OCI-LY1 (cell line): ENCODE results near the gene ARHGEF37.

ENCODE experiments used
- H2AFZ ChIP-seq: fragments of 200-600 bp; sonication (generic), shearing (Covaris generic); 2 replicates; pipeline ENCODE4 v1.6.0; 2014; ENCODE audit warnings: antibody characterized with exemption, mild to moderate bottlenecking, low read length
- H3F3A ChIP-seq: fragments of 200-600 bp; sonication (generic), shearing (Covaris generic); 2 replicates; pipeline ENCODE4 v1.6.0; 2014; ENCODE audit warnings: mild to moderate bottlenecking, antibody characterized with exemption, low read length, moderate library complexity; ENCODE audit not compliant: insufficient read depth
- H3K27ac ChIP-seq: fragments of 200-600 bp; sonication (generic); 2 replicates; pipeline ENCODE4 v1.5.1; 2014; ENCODE audit warnings: low read length, mixed run types, mild to moderate bottlenecking, low read depth; ENCODE audit not compliant: poor library complexity, severe bottlenecking
- H3K27me3 ChIP-seq: fragments of 200-600 bp; sonication (generic); 2 replicates; pipeline ENCODE4 v1.6.0; 2014; ENCODE audit warnings: antibody characterized with exemption, mild to moderate bottlenecking, low read length, moderate library complexity; ENCODE audit not compliant: insufficient read depth
- H3K36me3 ChIP-seq: fragments of 200-600 bp; sonication (generic); 2 replicates; pipeline ENCODE4 v1.6.1; 2014; ENCODE audit warnings: mild to moderate bottlenecking, antibody characterized with exemption, low read length, moderate library complexity, mixed read lengths; ENCODE audit not compliant: insufficient read depth
- H3K4me1 ChIP-seq: fragments of 200-600 bp; sonication (generic); 2 replicates; pipeline ENCODE4 v1.5.1; 2014; ENCODE audit warnings: mild to moderate bottlenecking, low read length, moderate library complexity; ENCODE audit not compliant: insufficient read depth, severe bottlenecking
- H3K4me2 ChIP-seq: fragments of 200-600 bp; sonication (generic), shearing (Covaris generic); 2 replicates; pipeline ENCODE4 v1.6.1; 2014; ENCODE audit warnings: low read length
- H3K4me3 ChIP-seq: fragments of 200-600 bp; sonication (generic); 2 replicates; pipeline ENCODE4 v1.5.1; 2014; ENCODE audit warnings: low read length, low read depth, mild to moderate bottlenecking, mixed read lengths; ENCODE audit not compliant: poor library complexity, severe bottlenecking
- H3K79me2 ChIP-seq: fragments of 200-600 bp; shearing (Covaris generic); 2 replicates; pipeline ENCODE4 v1.6.1; 2016; ENCODE audit warnings: mixed run types, low read length, mixed read lengths; ENCODE audit not compliant: insufficient read depth
- H3K9ac ChIP-seq: fragments of 200-600 bp; sonication (generic), shearing (Covaris generic); 2 replicates; pipeline ENCODE4 v1.6.1; 2014; ENCODE audit warnings: mild to moderate bottlenecking, low read length, mixed read lengths
- H3K9me2 ChIP-seq: fragments of 200-600 bp; sonication (generic), shearing (Covaris generic); 2 replicates; pipeline ENCODE4 v1.6.1; 2014; ENCODE audit warnings: low read depth, mild to moderate bottlenecking, low read length, mixed read lengths
- H3K9me3 ChIP-seq: fragments of 200-600 bp; shearing (Covaris generic); 2 replicates; pipeline ENCODE4 v1.6.1; 2014; ENCODE audit warnings: low read length, mixed read lengths
- H4K20me1 ChIP-seq: fragments of 200-600 bp; sonication (generic), shearing (Covaris generic); 2 replicates; pipeline ENCODE4 v1.6.0; 2016; ENCODE audit warnings: mild to moderate bottlenecking, low read length; ENCODE audit not compliant: insufficient read depth
- EZH2 ChIP-seq: fragments of 200-600 bp; sonication (generic), shearing (Covaris generic); IDR thresholded peaks from 2 replicates; pipeline ENCODE4 v1.8.0; 2017; ENCODE audit warnings: borderline replicate concordance, mixed run types, mild to moderate bottlenecking, antibody characterized with exemption, low read length, moderate library complexity, mixed read lengths
- TF ChIP-seq, protein P1 (sequence below): fragments of 200-600 bp; sonication (generic), shearing (Covaris generic); IDR thresholded peaks from 2 replicates; pipeline ENCODE4 v1.5.1; 2017; ENCODE audit warnings: mild to moderate bottlenecking, antibody characterized with exemption, low read length, moderate library complexity, mixed read lengths

The ARHGEF37 gene

DNA sequence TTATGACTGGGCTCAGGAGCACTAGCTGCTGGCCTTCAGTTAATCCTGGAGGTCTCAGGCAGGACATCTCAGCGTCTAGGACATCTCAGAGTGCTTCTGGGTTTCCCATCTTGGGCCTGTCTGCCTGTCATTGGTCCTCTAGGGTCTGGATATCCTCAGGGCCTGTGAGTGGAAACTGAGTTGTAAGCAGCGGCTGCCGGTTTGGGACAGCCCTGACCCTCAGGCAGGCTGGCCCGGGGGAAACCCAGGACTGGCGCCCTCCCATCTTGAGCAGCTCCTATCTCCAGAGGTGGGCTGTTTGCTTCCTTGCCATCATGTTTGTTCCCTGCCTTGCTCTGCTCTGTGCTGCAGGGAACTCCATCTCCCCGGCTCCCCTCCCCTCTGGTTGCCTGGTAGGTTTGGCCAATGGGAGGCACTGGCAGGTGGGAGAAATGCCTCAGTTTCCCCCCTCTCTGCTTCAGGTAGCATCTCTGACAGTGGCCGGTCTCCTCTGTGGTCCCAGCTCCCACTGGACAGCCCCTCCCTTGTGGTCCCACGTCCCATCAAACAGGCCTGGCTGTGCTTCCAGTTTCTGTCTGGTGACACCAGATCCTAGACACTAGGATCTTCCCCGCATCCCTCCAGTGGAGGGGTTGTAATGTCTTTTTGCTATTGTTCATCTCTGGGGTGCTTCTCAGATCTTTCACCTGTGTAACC, 57.4 kb downstream of the ARHGEF37 start:
- H3K4me3 ChIP-seq: no peak overlapping the region
- no peak overlapping the region for H3K27ac ChIP-seq
- no peaks in the 10 kb centered on the region for H3K9me2 ChIP-seq
- H3K79me2 ChIP-seq: no peaks in the 10 kb centered on the region
- no peak for TF ChIP-seq EZH2
- TF ChIP-seq, protein P1, sequence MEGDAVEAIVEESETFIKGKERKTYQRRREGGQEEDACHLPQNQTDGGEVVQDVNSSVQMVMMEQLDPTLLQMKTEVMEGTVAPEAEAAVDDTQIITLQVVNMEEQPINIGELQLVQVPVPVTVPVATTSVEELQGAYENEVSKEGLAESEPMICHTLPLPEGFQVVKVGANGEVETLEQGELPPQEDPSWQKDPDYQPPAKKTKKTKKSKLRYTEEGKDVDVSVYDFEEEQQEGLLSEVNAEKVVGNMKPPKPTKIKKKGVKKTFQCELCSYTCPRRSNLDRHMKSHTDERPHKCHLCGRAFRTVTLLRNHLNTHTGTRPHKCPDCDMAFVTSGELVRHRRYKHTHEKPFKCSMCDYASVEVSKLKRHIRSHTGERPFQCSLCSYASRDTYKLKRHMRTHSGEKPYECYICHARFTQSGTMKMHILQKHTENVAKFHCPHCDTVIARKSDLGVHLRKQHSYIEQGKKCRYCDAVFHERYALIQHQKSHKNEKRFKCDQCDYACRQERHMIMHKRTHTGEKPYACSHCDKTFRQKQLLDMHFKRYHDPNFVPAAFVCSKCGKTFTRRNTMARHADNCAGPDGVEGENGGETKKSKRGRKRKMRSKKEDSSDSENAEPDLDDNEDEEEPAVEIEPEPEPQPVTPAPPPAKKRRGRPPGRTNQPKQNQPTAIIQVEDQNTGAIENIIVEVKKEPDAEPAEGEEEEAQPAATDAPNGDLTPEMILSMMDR: no peak
- H3K9me3 ChIP-seq: no peaks in the 10 kb centered on the region
- peaks cover 22% of the 10 kb centered on the region for H3K4me1 ChIP-seq
- no peaks in the 10 kb centered on the region for H3K36me3 ChIP-seq
- no peak overlapping the region for H3K4me2 ChIP-seq
- no peak overlapping the region for H3K9ac ChIP-seq
- H3K27me3 ChIP-seq: no peaks in the 10 kb centered on the region
- no peaks in the 10 kb centered on the region for H4K20me1 ChIP-seq
- no peaks in the 10 kb centered on the region for H3F3A ChIP-seq
- no peak overlapping the region for H2AFZ ChIP-seq

DNA sequence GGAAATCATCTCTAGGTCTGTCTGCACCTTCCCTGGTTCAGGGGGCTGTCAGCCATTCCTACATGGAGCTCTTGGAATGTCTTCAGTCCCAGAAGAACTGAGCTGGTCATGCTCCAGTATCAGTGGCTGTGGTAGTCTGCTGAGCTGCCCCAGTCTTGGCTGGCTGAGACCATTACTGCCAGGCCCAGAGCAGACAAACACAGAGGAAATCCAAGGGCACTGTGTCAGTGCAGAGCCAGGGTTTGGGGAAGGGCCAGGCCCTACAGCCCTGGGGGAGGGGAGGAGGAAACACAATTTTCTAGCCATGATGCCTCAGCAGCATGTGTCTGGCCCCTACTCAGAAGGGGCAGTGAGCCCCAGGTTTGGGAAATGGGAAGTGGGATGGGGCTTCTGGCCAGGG, 58.4 kb downstream of the ARHGEF37 start:
- H3K27me3 ChIP-seq: no peaks in the 10 kb centered on the region
- peaks cover 32% of the 10 kb centered on the region for H3K4me1 ChIP-seq
- no peaks in the 10 kb centered on the region for H4K20me1 ChIP-seq
- H3K9me3 ChIP-seq: no peaks in the 10 kb centered on the region
- no peaks in the 10 kb centered on the region for H3K79me2 ChIP-seq
- no peaks in the 10 kb centered on the region for H3K36me3 ChIP-seq
- TF ChIP-seq, protein P1: no peak
- no peak for TF ChIP-seq EZH2
- H3K4me2 ChIP-seq: no peak overlapping the region
- no peak overlapping the region for H3K9ac ChIP-seq
- no peak overlapping the region for H3K4me3 ChIP-seq
- no peaks in the 10 kb centered on the region for H3K9me2 ChIP-seq
- no peak overlapping the region for H2AFZ ChIP-seq
- H3F3A ChIP-seq: no peaks in the 10 kb centered on the region
- no peak overlapping the region for H3K27ac ChIP-seq

DNA sequence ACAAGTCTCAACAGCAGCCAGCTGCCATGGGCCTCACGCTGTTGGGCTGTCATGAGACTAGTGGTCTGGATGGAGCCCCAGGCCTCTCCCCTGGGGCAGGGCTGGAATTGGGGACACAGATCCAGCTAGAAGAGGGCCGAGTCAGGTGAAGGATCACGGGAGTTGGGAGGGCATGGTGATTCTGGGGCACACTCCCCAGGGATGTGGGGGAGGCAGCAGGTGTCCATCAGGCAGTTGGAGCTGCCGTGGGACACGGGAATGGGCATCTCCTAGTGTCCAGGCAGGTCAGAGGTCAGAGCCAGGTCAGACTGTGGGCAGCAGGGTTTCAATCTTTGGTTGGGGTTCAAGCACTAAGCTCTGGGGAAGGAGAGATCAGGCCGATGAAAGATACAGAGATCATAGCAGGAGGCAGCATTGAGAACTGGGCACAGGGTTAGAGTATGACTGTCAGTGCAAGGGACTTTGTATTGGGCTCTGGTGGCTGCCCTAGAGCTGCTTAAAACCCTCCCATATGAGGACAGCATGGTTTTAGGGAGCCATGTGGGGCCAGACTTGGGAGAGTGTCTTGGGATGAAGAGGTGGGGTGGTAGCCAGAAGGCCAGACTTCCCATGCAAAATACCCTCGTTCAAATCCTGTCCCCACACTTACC, 59.2 kb downstream of the ARHGEF37 start:
- Histone ChIP-seq H3K4me2 (peak overlapping the region; percentile 43; the same call in 1 of the 2 replicates), H3K4me3 (peak overlapping the region; percentile 30), H3K27me3 (no peaks in the 10 kb centered on the region), H3K27ac (no peak overlapping the region), H3K79me2 (no peaks in the 10 kb centered on the region), H3K4me1 (peaks cover 34% of the 10 kb centered on the region), H3K9ac (no peak overlapping the region), H2AFZ (no peak overlapping the region), H3F3A (no peaks in the 10 kb centered on the region), H4K20me1 (no peaks in the 10 kb centered on the region), H3K9me2 (no peaks in the 10 kb centered on the region), H3K9me3 (no peaks in the 10 kb centered on the region), H3K36me3 (no peaks in the 10 kb centered on the region)
- TF ChIP-seq, protein P1: no peak
- no peak for TF ChIP-seq EZH2
